Fibroblast of pulmonary artery (primary cell): Measurements from ENCODE around the gene AKT2.
A peak's percentile ranks its signal among the peaks of the same experiment; 100 is the strongest.

Experiments used
- DNase-seq: peaks from one replicate; pipeline ENCODE4 v3.0.0-alpha.2; 2010; ENCODE audit warnings: low read depth
- H3K4me3 ChIP-seq: replicated peaks from 2 replicates; pipeline ENCODE4 v1.5.1; 2011; ENCODE audit warnings: low read depth, mild to moderate bottlenecking, control low read depth, low read length, moderate library complexity
- CTCF ChIP-seq: IDR thresholded peaks from 2 replicates; pipeline ENCODE4 v1.5.1; 2011; ENCODE audit warnings: mild to moderate bottlenecking, control low read depth, low read length, inconsistent platforms; ENCODE audit errors: missing control alignments

Gene AKT2

GRCh38 chr19:40280608-40281221, 4.4 kb downstream of the AKT2 start:
- no peak for DNase-seq
- no peak for TF ChIP-seq CTCF
- H3K4me3 ChIP-seq: no peak overlapping the region

DNA sequence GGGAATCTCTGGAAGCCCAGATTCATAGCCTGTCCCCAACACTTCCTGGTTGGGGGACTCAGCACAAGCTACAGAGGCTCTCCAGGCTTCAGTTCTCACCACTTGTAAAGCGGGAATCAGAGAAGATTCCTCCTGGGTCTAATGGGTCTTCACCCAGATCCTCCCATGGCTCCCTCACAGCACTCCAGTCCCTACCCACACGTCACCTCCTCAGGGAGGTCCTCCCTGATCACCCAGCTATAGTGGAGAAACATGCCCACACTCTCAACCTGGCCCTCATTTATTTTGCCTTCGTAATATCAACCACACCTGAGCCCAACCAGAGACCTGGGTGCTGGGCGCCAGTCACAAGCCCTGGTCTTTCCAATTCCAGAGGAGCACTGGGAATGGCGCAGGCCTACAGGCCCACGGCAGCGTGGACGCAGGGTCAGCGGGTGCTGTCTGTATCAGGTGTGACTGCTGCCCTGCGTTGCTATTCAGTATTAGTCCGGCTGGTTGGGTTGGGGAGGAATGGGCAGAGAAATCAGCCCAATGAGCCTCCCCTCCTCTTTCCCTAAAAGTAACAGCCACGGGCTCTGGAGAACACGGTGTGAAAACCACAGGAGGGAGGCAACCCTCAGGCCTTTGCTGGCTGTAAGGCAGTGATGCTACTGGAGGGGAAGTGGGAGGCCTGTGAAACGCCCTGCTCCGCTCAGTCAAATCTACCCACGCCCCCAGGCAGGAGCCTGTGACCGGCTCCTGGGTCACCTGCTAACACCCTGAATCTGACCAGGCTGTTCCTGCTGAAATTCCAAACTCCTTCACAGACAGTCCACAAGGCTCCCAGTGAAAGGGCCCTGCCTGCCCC, 5.2 kb downstream of the AKT2 start:
- no peak for DNase-seq
- no peak overlapping the region for H3K4me3 ChIP-seq
- no peak for TF ChIP-seq CTCF

- no peak overlapping the region for H3K4me3 ChIP-seq
- TF ChIP-seq CTCF: no peak
- DNase-seq: peak; percentile 75
These were observed 6.0 kb downstream of the AKT2 start for GRCh38 chr19:40279120-40279551.

GRCh38 chr19:40278361-40279035, 6.6 kb downstream of the AKT2 start:
- TF ChIP-seq CTCF: no peak
- no peak for DNase-seq
- peak overlapping the region; percentile 3 for H3K4me3 ChIP-seq

- H3K4me3 ChIP-seq: no peak overlapping the region
- no peak for DNase-seq
- TF ChIP-seq CTCF: no peak
These were observed 7.6 kb downstream of the AKT2 start for GRCh38 chr19:40277356-40278059.

- no peak for DNase-seq
- no peak for TF ChIP-seq CTCF
- H3K4me3 ChIP-seq: no peak overlapping the region
These were observed 10.3 kb downstream of the AKT2 start for GRCh38 chr19:40274585-40275544.
